Colonic mucosa (tissue), 4 donors: ENCODE data around the gene WDR55. TPM values are rescaled to one million over a fixed set of nuclear protein-coding genes. Genes with fewer than 3 reads are reported as not detected.
"Not testable (repeated sequence)": the region's sequence is repeated elsewhere in the genome, so short reads cannot be mapped to it uniquely, and the experiment has no call there.

Experiments used
- DNase-seq: peaks from one replicate; pipeline ENCODE4 v3.0.0-alpha.2; 2020
- H3K27ac ChIP-seq: fragments of 200-600 bp; one replicate; pipeline ENCODE4 v1.8.0; 2021
- H3K27me3 ChIP-seq: fragments of 200-600 bp; one replicate; pipeline ENCODE4 v1.8.0; 2021
- H3K36me3 ChIP-seq: fragments of 200-600 bp; one replicate; pipeline ENCODE4 v1.8.0; 2021
- H3K4me1 ChIP-seq: fragments of 200-600 bp; one replicate; pipeline ENCODE4 v1.8.0; 2021; ENCODE audit warnings: mild to moderate bottlenecking
- H3K4me3 ChIP-seq: fragments of 200-600 bp; one replicate; pipeline ENCODE4 v1.8.0; 2021
- H3K9ac ChIP-seq, 2 donors: one replicate each; pipeline ENCODE4 v1.7.0; 2013; ENCODE audit warnings: control low read depth in 2 of 2, low read depth in 2 of 2, low read length in 2 of 2
- H3K9me3 ChIP-seq: fragments of 200-600 bp; one replicate; pipeline ENCODE4 v1.8.0; 2021
- intact Hi-C: fragments of 100-400 bp; cut with DNase I; formaldehyde crosslinking; loops from one replicate; pipeline ENCODE4 v1.14.1; 2022
- total RNA-seq, 2 donors: library from RNA; stranded (reverse); fragmentation: NEBNext Ultra II Directional in 1 of 2; extraction: Animal tissue kit (Norgen Biotek cat#: 25700) in 1 of 2; gene quantifications; one replicate each; pipeline ENCODE4 v1.2.1, GENCODE V29; 2021
- TF ChIP-seq, protein P1 (sequence below): fragments of 200-600 bp; IDR thresholded peaks from one replicate; pipeline ENCODE4 v1.8.0; 2022; ENCODE audit warnings: antibody characterized with exemption, mild to moderate bottlenecking
- donor health status: healthy.
- donor health status: DM: no; HTN: no; CAD: no.
- donor health status: DM: no; HTN: no; CAD: no.

Gene WDR55, protein sequence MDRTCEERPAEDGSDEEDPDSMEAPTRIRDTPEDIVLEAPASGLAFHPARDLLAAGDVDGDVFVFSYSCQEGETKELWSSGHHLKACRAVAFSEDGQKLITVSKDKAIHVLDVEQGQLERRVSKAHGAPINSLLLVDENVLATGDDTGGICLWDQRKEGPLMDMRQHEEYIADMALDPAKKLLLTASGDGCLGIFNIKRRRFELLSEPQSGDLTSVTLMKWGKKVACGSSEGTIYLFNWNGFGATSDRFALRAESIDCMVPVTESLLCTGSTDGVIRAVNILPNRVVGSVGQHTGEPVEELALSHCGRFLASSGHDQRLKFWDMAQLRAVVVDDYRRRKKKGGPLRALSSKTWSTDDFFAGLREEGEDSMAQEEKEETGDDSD
- total RNA-seq = 10 to 100 TPM; 28.7 to 47.8 TPM

DNA sequence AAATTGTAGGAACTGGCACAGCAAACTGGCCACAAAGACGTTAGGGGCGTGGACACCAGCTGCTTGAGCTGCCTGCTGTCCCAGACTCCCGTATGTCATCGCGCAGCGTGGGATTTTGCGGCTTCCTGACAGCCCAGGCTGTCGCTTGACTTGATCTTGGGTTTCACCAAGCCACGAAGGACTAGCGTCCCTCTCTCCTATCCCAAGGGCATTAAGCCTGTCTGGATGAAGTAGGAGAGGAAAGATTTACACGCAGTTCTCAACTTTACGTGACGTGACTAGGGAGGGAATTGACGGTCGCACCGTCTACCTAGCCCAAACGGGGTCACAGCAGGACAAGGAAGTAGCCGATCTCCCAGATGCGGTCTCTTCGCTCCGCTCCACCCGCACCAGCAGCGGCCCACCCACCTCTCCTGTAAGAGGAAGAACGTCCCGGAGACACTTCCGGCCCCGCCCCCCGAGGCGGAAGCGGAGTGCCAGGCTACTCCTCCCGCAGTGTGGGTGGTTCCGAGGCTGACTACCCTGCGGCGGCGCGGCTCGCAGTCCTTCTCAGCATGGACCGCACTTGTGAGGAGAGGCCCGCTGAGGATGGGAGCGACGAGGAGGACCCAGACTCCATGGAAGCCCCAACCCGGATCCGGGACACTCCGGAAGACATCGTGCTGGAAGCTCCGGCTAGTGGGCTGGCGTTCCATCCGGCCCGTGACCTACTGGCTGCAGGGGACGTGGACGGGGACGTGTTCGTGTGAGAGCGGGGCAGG lies at the start of gene WDR55:
Gene WDR55, plus strand, starts transcription at position 546 of the 761 bp plus-strand sequence. Its CDS starts 9 bp downstream, at position 555.
- TF ChIP-seq, protein P1, sequence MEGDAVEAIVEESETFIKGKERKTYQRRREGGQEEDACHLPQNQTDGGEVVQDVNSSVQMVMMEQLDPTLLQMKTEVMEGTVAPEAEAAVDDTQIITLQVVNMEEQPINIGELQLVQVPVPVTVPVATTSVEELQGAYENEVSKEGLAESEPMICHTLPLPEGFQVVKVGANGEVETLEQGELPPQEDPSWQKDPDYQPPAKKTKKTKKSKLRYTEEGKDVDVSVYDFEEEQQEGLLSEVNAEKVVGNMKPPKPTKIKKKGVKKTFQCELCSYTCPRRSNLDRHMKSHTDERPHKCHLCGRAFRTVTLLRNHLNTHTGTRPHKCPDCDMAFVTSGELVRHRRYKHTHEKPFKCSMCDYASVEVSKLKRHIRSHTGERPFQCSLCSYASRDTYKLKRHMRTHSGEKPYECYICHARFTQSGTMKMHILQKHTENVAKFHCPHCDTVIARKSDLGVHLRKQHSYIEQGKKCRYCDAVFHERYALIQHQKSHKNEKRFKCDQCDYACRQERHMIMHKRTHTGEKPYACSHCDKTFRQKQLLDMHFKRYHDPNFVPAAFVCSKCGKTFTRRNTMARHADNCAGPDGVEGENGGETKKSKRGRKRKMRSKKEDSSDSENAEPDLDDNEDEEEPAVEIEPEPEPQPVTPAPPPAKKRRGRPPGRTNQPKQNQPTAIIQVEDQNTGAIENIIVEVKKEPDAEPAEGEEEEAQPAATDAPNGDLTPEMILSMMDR = no peak
- Histone ChIP-seq H3K9me3 (no peaks in the 10 kb centered on the region), H3K4me3 (peak within 1 kb of the TSS; percentile 96), H3K27ac (peak within 1 kb of the TSS; percentile 97), H3K36me3 (peaks cover 10% of the 10 kb centered on the region), H3K4me1 (peaks cover 8% of the 10 kb centered on the region), H3K27me3 (no peaks in the 10 kb centered on the region), H3K9ac (peak within 1 kb of the TSS; percentile 80 to 86)
- intact Hi-C loops = loop anchor here (2.0 kb wide), 1 partner anchor 26 kb away; the partner anchor contains the start of genes HARS1 and HARS2
- DNase-seq = peak; percentile 99

GRCh38 chr5:140622301-140622700 lies 42.4 kb upstream of the WDR55 start:
- TF ChIP-seq, protein P1 = no peak
- Histone ChIP-seq H3K27ac (no peak overlapping the region), H3K9me3 (no peaks in the 10 kb centered on the region), H3K4me3 (no peak overlapping the region), H3K27me3 (peaks cover 3% of the 10 kb centered on the region), H3K4me1 (no peaks in the 10 kb centered on the region), H3K36me3 (no peaks in the 10 kb centered on the region), H3K9ac (no peak overlapping the region)
- intact Hi-C loops = no loop called here
- no peak for DNase-seq

DNA sequence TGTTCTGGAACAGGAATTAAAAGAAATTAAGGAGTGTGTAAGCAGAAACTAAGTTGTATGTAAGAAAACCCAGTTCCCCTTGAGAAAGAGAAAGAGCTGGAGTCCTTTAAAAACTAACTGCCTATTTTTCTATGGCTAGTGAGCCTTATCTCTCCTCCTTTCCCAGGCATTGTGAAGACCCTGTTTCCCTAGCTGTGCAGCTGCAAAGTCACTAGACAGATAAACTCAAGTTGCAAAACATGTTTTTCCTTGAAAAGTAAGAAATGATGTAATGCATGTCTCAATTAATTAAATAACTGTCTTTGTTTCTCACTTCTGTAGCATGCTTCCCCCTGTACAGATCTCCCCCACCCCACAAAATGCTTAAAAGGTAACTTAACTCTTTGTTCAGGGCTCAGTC lies 41.6 kb upstream of the WDR55 start:
- H3K27ac ChIP-seq, DNase-seq, intact Hi-C loops: not testable (repeated sequence)

DNA sequence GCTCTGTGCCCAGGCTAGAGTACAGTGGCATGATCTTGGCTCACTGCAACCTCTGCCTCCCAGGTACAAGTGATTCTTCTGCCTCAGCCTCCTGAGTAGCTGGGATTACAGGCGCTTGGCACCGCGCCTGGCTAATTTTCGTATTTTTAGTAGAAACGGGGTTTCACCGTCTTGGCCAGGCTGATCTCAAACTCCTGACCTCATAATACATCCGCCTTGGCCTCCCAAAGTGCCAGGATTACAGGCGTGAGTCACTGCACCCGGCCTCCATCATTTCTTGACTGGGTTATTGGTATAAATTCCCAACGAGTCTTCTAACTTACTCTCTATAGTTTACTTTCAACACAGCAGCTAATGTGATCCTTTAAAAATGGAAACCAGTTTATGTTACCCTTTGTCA lies 39.8 kb upstream of the WDR55 start:
- intact Hi-C loops, H3K9ac ChIP-seq, H3K27me3 ChIP-seq, H3K4me3 ChIP-seq, H3K4me1 ChIP-seq, H3K9me3 ChIP-seq, H3K36me3 ChIP-seq, DNase-seq, H3K27ac ChIP-seq: not testable (repeated sequence)

More for the DNA sequence above, 41.6 kb upstream of the WDR55 start:
- H3K36me3 ChIP-seq, H3K9ac ChIP-seq, H3K9me3 ChIP-seq, H3K27me3 ChIP-seq, H3K4me3 ChIP-seq, H3K4me1 ChIP-seq: not testable (repeated sequence)

DNA sequence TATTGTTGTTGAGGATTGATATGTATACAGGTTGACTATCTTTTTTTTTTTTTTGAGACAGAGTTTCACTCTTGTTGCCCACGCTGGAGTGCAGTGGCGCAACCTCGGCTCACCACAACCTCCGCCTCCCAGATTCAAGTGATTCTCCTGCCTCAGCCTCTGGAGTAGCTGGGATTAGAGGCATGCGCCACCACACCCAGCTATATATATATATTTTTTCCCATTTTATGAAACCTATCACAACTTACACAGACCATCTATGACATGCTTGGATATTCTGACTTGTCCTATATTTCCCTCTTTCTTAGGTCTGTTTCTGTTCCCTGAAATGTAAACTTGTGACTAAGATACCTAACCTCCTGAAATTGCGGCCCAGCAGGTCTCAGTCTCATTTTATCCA lies 36.7 kb upstream of the WDR55 start:
- no peak overlapping the region for H3K4me3 ChIP-seq
- no peak overlapping the region for H3K27ac ChIP-seq
- H3K27me3 ChIP-seq = no peaks in the 10 kb centered on the region
- H3K36me3 ChIP-seq = no peaks in the 10 kb centered on the region
- intact Hi-C loops = no loop called here
- peaks cover 4% of the 10 kb centered on the region for H3K4me1 ChIP-seq
- H3K9me3 ChIP-seq = no peaks in the 10 kb centered on the region
- DNase-seq = no peak
- TF ChIP-seq, protein P1 = no peak
- no peak overlapping the region for H3K9ac ChIP-seq

GRCh38 chr5:140628711-140629110 lies 36.0 kb upstream of the WDR55 start:
- H3K36me3 ChIP-seq = no peaks in the 10 kb centered on the region
- H3K27me3 ChIP-seq = no peaks in the 10 kb centered on the region
- no peaks in the 10 kb centered on the region for H3K9me3 ChIP-seq
- peaks cover 4% of the 10 kb centered on the region for H3K4me1 ChIP-seq
- TF ChIP-seq, protein P1 = no peak
- DNase-seq = no peak
- H3K27ac ChIP-seq = no peak overlapping the region
- H3K9ac ChIP-seq = no peak overlapping the region
- H3K4me3 ChIP-seq = no peak overlapping the region
- intact Hi-C loops = no loop called here
